Activated CD8-positive, alpha-beta memory T cell treated with anti-CD3 and anti-CD28 coated beads, Interleukin-2, amount 50 U/mL, for 1 hour (primary cell): ENCODE results near the gene AGRP.

Source experiments
- DNase-seq: peaks from one replicate; pipeline ENCODE4 v3.0.0-alpha.2; 2020; ENCODE audit errors: extremely low read depth

AGRP gene

GRCh38 chr16:67463059-67463458, 20.3 kb downstream of the AGRP start:
- no peak for DNase-seq

GRCh38 chr16:67462279-67462655, 21.1 kb downstream of the AGRP start:
- DNase-seq, result no peak

GRCh38 chr16:67461600-67462278, 21.6 kb downstream of the AGRP start:
- DNase-seq, result no peak

- DNase-seq, result no peak
These were observed 22.4 kb downstream of the AGRP start for GRCh38 chr16:67460961-67461360.

GRCh38 chr16:67460168-67460567, 23.2 kb downstream of the AGRP start:
- no peak for DNase-seq

GRCh38 chr16:67459861-67460150, 23.5 kb downstream of the AGRP start:
- DNase-seq, result no peak

- DNase-seq, result no peak
These were observed 24.1 kb downstream of the AGRP start for GRCh38 chr16:67459066-67459860.

GRCh38 chr16:67458121-67458641, 25.2 kb downstream of the AGRP start:
- no peak for DNase-seq

GRCh38 chr16:67457611-67458010, 25.7 kb downstream of the AGRP start:
- no peak for DNase-seq

- no peak for DNase-seq
These were observed 26.8 kb downstream of the AGRP start for GRCh38 chr16:67456391-67457081.

- no peak for DNase-seq
These were observed 28.5 kb downstream of the AGRP start for GRCh38 chr16:67454852-67455251.

GRCh38 chr16:67454104-67454503, 29.2 kb downstream of the AGRP start:
- DNase-seq, result no peak

- DNase-seq, result no peak
These were observed 31.5 kb downstream of the AGRP start for GRCh38 chr16:67451704-67452435.

- no peak for DNase-seq
These were observed 32.2 kb downstream of the AGRP start for GRCh38 chr16:67451061-67451703.

- no peak for DNase-seq
These were observed 33.6 kb downstream of the AGRP start for GRCh38 chr16:67449739-67450138.

GRCh38 chr16:67449336-67449735, 34.0 kb downstream of the AGRP start:
- no peak for DNase-seq

GRCh38 chr16:67448580-67448979, 34.8 kb downstream of the AGRP start:
- DNase-seq, result no peak

GRCh38 chr16:67447508-67448076, 35.8 kb downstream of the AGRP start:
- DNase-seq, result no peak

- DNase-seq, result no peak
These were observed 36.3 kb downstream of the AGRP start for GRCh38 chr16:67446968-67447507.

GRCh38 chr16:67445913-67446907, 37.1 kb downstream of the AGRP start:
- no peak for DNase-seq
